HG02938 (cell line): ENCODE data around the gene RCAN2.
A peak's percentile ranks its signal among the peaks of the same experiment; 100 is the strongest.

Experiments
- ATAC-seq: cut with Tn5 transposase; IDR thresholded peaks from one replicate; pipeline ENCODE4 v1.9.1; 2021; ENCODE audit warnings: mild to moderate bottlenecking, moderate library complexity; ENCODE audit not compliant: unreplicated experiment

RCAN2 gene

DNA sequence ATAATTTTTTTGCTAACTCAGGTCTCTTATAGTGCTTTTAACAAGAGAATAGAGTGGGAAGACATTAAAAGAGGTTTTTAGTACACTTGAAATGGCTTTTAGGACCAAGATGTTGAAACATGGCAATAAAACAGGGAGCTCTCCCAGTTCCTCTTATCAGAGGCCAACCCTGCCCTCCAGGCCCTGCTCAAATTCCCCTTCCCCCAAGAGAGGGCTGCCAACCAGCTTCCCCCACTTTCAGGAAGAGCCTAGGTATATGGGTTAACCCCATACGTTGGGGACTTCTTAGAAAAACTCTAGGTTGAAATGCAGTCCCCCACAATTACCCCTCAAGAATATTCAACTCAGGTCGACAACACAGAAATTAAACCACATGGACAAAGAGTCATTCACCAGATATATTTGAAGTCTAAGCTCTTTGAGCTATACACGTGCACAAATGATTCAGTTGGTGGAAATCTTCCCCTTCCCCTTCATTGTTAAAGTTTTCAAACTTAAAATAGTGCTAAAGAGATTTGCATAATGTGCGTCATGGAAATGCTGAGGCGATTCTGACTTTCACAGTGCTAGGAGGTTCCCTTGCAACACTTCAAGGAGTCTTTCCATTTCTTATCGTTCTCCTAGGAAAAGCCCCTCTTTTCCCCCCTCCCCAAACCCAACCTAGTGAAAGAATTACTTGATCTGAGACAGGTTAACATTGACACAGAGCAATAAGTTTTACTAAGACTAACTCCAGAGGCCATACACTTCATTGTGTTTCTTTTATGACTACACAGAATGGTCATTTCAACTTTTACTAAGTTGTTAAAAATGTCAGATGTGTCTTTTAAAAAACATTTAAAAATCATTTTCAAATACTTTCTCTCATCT lies 270.7 kb downstream of the RCAN2 start:
- ATAC-seq, result peak; percentile 74

DNA sequence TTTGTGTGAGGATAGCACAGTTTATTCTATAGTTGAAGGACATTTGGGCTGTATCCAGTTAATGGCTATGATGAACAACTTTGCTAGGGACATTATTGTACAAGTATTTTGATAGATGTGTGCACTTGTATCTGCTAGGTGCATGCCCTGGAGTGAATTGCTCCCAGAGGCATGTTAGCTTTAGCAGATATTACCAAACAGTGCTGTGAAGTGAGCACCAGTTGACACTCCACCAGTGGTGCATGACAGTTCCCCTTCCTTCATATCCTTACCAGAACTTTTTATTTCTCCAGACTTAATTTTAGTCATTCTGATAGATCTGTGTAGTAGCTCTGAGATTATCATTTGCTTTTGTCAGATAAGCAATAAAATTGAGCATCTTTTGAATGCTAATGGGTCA lies 271.6 kb downstream of the RCAN2 start:
- no peak for ATAC-seq

DNA sequence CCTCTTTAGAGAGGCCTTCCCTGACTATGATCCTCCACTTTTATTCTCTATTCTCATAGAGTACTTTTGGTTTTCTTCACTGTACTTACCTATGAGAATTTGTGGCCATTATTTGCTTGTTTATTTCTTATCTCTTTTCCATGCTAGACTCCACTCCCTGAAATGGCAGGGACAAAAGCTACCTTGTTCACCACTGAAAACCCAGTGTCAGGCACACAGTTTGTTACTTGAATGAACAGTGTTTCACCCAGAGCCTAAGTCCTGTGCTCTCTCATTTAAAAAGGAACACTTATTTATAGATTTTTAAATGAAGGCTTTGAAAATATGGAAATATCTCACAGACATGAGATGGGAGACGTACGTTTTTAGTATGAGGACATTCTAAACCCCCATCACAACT lies 272.8 kb downstream of the RCAN2 start:
- ATAC-seq, result no peak

DNA sequence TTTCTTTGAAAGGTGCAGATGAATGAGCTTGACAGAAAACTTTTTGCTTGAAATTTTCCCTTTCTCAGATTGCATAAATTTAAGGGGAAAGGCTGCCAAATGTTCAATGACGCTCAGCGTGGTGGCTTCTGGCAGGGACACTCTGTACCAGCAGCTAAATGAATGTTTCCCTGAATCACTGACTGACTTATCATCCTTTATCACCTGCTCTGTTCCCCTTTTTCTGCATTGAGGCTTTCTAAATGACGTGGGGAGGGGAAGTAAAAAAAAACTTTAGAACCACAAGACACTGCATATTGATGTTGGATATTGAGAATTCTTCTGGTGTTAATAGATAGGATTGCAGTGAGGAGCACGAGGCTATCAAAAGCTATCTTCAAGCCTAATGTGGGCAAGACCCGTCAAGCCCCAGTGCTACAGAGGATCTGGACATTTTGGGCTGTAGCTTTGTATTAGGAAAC lies 273.5 kb downstream of the RCAN2 start:
- ATAC-seq, result peak; percentile 58

DNA sequence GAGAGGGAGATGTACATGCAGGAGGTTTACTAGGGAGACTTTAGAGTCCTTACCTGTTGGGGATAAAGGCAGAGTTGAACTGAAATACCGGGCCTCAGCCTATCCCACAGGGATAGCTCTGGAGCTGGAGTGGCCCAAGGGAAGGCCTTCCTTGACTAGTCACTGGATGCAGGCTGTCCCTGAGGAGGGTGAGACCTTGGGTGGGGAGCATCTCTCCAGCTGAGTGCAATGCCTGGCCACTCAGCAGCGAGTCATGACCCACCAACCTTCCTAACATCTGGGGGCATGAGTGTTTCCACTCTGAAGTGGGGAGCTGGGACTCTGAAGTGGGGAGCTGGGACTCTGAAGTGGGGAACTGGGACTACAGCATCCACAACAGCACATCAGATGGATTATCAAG lies 274.4 kb downstream of the RCAN2 start:
- no peak for ATAC-seq

DNA sequence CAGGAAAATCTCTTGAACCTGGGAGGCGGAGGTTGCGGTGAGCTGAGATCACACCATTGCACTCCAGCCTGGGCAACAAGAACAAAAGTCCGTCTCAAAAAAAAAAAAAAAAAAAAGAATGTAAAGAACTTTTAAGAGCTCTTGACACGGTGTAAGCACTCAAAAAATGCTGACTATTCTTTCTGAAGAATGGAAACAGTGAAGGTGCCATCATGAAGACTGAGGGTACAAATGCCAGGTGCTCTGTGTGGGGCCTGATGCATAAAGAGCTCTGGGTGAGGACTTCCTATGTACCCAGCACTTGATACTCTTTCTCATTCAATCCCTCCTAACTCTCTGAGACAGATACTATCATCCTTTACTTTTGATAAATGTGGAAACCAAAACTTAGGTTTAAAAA lies 275.5 kb downstream of the RCAN2 start:
- ATAC-seq, result no peak

DNA sequence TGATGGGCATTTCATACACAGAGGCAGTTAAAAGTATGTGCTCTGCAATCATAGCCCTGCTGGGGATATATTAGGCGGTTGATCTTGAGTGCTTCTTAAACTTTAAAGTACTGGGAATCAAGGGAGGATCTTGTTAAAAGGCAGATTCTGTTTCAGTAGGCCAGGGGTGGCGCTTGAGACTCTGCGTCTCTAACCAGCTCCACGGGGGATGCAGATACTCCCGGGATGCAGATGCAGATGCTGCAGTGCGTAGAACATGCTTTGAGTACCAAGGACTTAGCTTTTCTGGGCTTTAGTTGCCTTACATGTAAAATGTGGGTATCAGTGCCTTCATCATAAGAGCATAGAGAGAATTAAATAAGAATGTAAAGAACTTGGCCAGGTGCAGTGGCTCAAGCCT lies 276.0 kb downstream of the RCAN2 start:
- no peak for ATAC-seq

DNA sequence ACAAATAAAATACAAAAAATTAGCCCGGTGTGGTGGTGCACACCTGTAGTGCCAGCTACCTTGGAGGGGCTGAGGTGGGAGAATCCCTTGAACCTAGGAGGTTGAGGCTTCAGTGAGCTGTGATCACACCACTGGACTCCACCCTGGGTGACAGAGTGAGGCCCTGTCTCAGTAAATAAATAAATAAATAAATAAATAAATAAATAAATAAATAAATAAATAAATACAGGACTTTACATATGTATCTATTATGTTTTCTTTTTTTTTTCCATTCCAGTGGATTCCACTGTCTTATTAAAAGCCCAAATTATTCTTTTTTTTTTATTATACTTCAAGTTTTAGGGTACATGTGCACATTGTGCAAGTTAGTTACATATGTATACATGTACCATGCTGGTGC lies 279.3 kb downstream of the RCAN2 start:
- ATAC-seq, result no peak

DNA sequence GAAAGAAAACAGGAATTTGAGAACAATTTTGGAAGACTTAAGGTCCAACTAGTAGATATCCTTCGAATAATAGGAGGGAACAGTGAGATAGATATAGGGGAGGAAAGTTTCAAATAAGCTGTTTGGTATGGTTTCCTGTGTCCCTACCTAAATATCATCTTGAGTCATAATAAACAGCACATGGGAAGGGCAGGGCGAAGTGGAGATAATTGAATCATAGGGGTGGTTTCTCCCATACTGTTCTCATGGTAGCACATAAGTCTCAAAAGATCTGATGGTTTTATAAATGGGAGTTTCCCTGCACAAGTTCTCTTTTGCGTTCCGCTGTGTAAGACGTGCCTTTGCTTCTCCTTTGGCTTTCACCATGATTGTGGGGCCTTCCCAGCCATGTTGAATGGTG lies 281.0 kb downstream of the RCAN2 start:
- no peak for ATAC-seq

DNA sequence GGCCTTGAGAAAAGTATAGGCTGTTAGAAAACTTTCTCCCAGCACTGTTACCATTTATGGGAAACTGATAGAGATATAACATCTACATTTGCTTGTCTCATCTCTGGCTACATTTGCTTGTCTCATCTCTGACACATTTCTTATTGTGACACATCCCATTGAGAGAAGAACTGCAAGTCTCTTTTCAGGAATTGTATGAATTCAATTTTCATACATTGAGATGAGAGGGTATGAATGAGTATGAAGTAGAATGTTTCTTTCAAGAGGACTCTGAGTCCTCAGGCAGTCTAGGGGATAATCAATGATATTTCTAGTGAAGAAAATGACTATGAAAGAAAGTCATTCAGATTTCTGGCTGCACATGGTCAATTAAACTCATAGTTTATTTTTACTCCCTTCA lies 282.9 kb downstream of the RCAN2 start:
- no peak for ATAC-seq

DNA sequence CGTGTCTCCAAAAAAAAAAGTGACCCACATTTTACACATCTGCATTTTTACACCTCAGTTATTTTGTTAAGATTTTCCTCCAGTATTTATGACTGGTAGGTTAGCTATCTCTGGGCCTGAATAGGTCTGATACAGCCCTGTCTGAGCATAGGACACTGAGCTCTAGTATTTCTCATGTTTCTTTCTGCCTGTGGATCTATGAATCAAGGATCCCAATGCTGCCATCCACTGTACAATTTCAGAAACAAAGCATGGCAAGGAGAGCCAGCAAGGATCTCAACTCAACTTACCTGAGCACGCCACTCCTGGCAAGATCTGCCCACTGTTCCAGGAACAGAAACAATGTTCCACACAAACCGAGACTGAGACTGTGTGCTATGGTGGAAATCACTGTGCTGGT lies 284.1 kb downstream of the RCAN2 start:
- ATAC-seq, result no peak

DNA sequence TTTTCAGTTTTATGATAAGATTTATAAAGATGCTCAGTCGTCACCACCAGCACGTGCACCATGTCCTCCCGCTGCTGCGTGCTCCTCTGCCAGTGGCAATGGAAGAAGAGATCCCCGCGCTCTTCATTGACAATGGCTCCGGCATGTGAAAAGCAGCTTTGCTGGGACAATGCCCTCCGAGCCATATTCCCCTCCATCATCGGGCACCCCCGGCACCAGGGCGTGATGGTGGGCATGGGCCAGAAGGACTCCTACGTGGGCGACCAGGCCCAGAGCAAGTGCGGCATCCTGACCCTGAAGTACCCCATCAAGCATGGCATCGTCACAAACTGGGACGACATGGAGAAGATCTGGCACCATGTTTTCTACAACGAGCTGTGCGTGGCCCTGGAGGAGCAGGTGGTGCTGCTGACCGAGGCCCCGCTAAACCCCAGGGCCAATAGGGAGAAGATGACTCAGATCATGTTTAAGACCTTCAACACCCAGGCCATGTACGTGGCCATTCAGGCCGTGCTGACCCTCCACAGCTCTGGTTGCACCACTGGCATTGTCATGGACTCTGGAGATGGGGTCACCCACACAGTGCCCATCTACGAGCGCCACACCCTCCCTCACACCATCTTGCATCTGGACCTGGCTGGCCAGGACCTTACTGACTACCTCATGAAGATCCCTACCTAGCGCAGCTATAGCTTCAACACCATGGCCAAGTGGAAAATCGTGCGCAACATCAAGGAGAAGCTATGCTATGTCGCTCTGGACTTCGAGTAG lies 286.2 kb downstream of the RCAN2 start:
- ATAC-seq, result no peak

DNA sequence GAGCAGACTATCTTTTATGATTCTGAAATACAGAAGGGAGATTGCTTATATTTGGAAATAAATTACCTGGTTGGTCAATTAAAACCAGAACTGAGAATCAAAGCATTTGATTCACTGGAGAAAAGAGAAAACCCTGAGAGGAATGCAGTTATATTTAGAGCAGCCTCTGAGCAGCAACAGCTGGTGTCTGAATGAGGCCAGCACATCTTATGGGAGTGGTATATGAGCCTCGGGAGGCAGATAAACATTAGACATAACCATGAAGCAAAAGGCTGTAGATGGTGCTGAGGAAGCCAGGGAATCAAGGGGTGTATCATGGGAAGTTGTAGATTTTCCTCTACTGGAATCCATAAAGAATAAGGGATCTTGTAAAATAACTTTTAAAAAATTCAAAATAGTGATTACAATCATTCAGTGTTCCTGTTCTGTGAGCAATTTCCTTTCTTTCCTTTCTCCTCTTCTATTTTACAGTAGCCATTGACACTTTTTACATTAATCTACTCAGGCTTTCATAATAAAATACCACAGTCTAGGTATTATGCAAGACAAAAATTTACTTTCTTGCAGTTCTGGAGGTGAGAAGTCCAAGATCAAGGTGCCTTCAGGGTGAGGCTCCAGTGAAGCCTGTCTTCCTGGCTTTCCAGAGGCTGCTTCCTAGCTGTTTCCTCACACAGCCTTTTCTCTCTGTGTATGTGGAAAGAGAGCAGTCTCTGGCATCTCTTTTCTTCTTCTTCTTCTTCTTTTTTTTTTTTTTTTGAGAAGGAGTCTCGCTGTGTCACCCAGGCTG lies 287.7 kb downstream of the RCAN2 start:
- no peak for ATAC-seq

DNA sequence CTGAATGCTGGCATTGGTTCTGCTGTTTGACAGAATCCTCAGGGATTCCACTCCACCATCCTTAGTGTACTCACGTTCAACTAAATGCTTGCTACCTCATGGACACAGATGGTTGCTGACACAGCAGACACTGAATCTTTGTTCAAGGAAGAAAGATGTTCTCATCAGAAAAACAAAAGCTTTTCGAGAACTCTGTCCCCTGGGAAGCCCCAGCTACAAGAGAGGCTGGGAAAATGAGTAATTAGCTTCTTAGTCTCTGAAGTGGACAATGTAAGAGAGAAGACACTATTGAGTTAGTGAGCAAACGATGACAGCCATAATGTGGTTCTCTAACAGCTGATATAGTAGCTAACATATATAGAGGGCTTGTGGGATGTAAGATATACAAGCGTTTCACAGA lies 289.5 kb downstream of the RCAN2 start:
- ATAC-seq, result no peak

DNA sequence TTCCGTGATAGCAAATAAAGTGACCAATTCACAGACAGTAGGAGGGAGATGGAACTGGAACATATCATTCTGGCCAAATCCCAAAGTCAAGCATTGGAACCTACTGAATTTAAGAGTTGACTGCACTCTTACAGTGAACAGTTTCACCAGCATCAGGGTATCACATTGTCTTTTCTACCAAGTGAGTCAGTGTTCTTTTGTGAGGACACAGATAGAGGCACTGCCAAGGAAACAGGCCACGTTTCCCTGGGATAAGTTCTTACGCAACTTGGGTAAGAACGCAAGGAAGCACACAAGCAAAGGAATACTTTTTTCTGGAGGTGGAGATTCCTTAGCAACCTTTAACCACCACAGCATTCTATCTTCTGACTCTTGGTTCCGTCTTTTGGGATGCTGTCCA lies 291.9 kb downstream of the RCAN2 start:
- no peak for ATAC-seq

DNA sequence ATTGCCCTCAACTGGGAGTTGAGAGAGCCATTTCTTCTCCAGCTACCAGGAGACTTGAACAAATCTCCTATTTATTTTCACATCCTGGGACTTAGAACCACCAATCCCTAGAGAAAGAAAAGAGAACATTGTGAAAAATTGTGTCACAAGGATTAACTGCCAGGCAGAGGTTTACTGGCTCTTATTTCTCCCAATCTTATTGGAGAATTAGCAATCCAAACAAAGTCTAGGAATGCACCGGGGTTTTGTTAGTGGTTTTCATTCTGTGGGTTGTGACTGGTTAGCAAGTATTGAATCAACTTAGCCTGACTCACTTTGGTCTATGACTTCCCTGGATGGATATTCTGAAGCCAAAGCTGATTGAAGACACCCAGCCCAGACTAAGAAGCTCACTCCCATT lies 299.3 kb downstream of the RCAN2 start:
- ATAC-seq, result no peak

DNA sequence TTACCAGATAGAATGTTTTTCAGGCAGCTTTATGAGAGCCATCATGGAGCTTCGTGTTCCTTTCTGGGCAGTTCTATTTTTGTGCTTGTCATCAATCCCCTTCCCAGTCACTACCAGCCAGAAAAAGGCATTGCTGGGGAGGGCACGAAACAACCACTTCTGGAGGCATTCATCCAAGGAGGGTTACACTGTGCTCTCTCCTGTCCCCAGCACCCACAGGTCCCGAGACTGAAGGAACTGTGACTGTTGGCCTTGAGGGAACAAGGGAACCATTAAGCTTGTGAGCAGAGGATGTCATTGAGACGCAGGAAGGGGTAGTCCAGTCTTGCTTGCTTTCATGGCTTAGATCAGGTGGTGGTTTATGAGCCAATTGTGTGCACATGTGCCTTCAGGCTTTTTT lies 300.4 kb downstream of the RCAN2 start:
- ATAC-seq, result no peak

DNA sequence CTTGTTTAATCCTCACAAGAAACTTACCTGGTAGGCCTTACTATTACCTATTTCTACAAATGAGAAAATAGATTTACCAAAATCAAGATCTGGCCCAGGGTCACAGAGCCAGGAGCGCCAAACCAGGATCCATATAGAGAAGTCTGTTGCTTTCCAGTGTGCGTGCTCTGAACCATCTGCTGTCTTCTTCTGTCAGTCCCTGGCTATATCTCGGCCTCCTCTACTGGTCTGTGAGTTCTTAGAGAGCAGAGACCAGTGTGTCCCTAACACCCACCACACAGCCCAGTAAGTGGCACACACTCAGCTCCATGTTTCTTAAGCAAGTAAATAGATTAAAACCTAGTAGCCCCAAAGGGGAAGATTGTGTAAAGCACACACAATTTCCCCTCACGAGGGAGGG lies 301.5 kb downstream of the RCAN2 start:
- no peak for ATAC-seq

DNA sequence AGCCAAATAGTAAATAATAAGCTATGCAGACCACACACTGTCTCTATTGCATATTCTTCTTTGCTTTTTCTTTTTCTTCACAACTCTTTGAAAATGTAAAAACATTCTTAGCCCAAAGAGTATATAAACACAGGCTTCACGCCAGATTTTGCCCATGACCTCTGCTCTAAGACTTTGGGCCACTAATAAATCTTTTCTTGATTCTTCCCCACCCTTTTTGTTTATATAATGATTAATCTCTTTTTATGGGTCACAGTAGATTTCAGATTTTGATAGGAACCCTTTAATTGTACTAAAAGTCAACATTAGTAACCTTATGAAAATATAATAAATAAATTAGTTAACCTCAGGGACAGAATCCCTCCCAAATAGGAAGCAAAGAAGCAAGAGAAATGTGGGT lies 304.7 kb downstream of the RCAN2 start:
- ATAC-seq, result no peak

DNA sequence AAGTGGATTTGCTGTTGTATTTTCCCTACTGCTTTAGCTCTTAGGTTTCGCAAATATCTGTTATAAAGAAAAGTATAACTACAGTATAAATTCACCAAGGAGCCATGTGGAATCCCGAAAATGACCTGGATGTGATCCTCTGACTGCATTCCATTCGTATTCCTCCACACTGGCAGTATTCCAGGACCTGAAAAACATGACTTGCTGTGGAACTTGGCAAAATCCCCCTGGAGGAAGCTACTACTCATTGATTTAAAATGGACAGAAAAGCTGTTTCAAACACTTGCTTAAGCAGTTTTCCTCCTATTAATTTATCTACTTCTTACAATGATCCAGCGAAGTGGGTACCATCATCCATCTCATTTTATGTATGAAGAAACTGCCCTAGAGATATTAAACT lies 307.1 kb downstream of the RCAN2 start:
- ATAC-seq, result no peak

DNA sequence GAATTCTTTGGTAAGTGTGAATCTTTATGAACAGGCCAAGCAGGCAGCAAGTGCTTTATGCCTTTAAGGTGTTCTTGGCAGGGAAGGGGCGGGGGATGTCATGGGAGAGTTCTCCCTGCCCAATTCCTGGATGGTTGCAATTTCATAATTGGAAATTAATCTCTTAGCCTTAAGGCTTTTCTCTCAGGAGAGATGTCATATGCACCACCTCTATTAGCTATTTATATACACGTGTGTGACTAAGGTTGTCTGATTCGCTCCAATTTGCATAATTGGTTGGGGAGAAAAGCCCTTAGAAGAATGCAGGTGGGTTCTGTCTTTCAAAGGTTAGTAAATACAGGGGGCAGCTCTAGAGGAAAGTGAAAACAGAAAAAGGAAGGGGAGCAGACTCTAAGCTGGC lies 315.3 kb downstream of the RCAN2 start:
- peak; percentile 23 for ATAC-seq
